Naive thymus-derived CD8-positive, alpha-beta T cell (primary cell): ENCODE results near the gene TNFRSF1A. TPM values are rescaled to one million over a fixed set of nuclear protein-coding genes. Genes with fewer than 3 reads are reported as not detected.
A peak's percentile ranks its signal among the peaks of the same experiment; 100 is the strongest.

Experiments
- ATAC-seq, 2 donors: fragments of 150-1000 bp; cut with Tn5 transposase in 1 of 2; sonication (Bioruptor Pico), chemical (Tn5 transposase) in 1 of 2; 1 replicate in 1 of 2; 2 replicates in 1 of 2; pipeline ENCODE4 v1.10.0; 2021; ENCODE audit warnings: mild to moderate bottlenecking in 2 of 2, moderate library complexity in 2 of 2
- POLR2A ChIA-PET: fragments of 350-600 bp; sonication (Branson Sonifier 250); formaldehyde crosslinking; loops from one replicate; lab custom pipeline; 2021; ENCODE audit warnings: antibody characterized with exemption; lab: Charles Lee
- DNase-seq, 10 donors: peaks; one replicate each; pipeline versions ENCODE4 v3.0.0 to v3.0.0-alpha.2; 2020 to 2022
- H3K27ac Mint-ChIP-seq, 10 donors: one replicate each; pipeline ENCODE4 v1.8.0; 2020 to 2022; ENCODE audit warnings: mild to moderate bottlenecking in 10 of 10, mixed read lengths in 10 of 10, moderate library complexity in 4 of 10, inconsistent platforms in 1 of 10
- H3K27me3 Mint-ChIP-seq, 5 donors: one replicate each; pipeline ENCODE4 v1.8.0; 2021 to 2022; ENCODE audit warnings: mixed read lengths in 5 of 5
- H3K36me3 Mint-ChIP-seq, 3 donors: one replicate each; pipeline ENCODE4 v1.8.0; 2020 to 2022; ENCODE audit warnings: mixed read lengths in 3 of 3, mild to moderate bottlenecking in 2 of 3, inconsistent platforms in 1 of 3
- H3K4me1 Mint-ChIP-seq, 4 donors: one replicate each; pipeline ENCODE4 v1.8.0; 2021 to 2022; ENCODE audit warnings: mixed read lengths in 4 of 4
- H3K4me3 Mint-ChIP-seq, 10 donors: one replicate each; pipeline ENCODE4 v1.8.0; 2020 to 2022; ENCODE audit warnings: mild to moderate bottlenecking in 10 of 10, mixed read lengths in 10 of 10, moderate library complexity in 6 of 10, inconsistent platforms in 1 of 10
- H3K9me3 Mint-ChIP-seq, 9 donors: one replicate each; pipeline ENCODE4 v1.8.0; 2020 to 2022; ENCODE audit warnings: mixed read lengths in 9 of 9, mild to moderate bottlenecking in 3 of 9, inconsistent platforms in 1 of 9, moderate library complexity in 1 of 9
- polyA plus RNA-seq, 3 donors: library from polyadenylated mRNA; unstranded; fragments of 300-500 nt; fragmentation: Illumina TruSeq; gene quantifications; one replicate each; pipeline ENCODE4 v1.2.3, GENCODE V29; 2021
- total RNA-seq, 8 experiments: library from RNA in 2 of 8; stranded (reverse) in 2 of 8; gene quantifications; one replicate each; pipeline ENCODE4 v1.2.3 and lab custom pipeline; 2021 to 2026

The TNFRSF1A gene
- total RNA-seq = 10 to 100 TPM; 91.7 to 97.6 TPM
- polyA plus RNA-seq = 10 to 100 TPM; 19.5 to 43.7 (median 31.1) TPM
- total RNA-seq (lab: John Stamatoyannopoulos, UW) = 14.8 to 43.9 (median 24.0) reads per million in 6 experiments

DNA sequence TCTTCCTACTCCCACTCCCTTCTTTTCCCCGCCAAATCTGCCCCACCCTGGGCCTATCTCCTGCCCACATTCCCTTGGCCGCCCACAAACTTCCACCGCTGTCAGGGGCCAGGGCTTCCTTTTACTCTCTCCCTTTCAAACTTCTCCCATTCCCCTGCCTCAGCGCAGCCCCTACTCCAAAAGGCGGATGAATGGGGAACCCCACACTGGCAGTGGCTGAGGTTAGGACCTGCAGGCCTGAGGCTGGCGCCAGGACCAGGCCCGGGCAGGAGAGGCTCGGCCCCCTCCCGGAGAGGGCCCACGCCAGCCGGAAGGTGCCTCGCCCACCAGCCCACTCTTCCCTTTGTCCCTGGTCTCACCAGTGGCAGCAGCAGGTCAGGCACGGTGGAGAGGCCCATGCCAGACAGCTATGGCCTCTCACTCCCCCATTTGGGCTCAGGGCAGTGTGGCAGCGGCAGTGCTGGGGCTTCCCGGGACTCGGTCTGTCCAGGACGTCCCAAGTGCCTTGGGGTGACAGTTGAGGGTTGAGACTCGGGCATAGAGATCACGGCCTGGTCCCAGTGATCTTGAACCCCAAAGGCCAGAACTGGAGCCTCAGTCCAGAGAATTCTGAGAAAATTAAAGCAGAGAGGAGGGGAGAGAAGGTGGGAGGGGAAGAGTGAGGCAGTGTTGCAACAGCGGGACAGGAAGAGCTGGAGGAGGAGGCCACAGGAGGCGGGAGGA, at the start of gene TNFRSF1A:
TNFRSF1A (minus strand) TSS at position 660 of the 723 bp plus-strand sequence; CDS start at position 398, 262 bp downstream.
- peaks cover 0 to 2% (median 0%) of the 10 kb centered on the region in 3 donors for H3K36me3 Mint-ChIP-seq
- peaks cover 0 to 3% (median 0%) of the 10 kb centered on the region in 5 donors for H3K27me3 Mint-ChIP-seq
- H3K4me1 Mint-ChIP-seq = peaks cover 29 to 47% (median 45%) of the 10 kb centered on the region in 4 donors
- no peak within 1 kb of the TSS for H3K4me3 Mint-ChIP-seq
- H3K9me3 Mint-ChIP-seq = no peaks in the 10 kb centered on the region
- peak within 1 kb of the TSS in 1 of 10 donors; percentile 95 for H3K27ac Mint-ChIP-seq
- POLR2A ChIA-PET = interaction anchor here (0.9 to 17.3 kb wide), 8 partner anchors 9 to 153 kb away, joined by 3 to 358 read pairs (median 5); no protein-coding TSS in a partner anchor
- DNase-seq (peak in 5 of 10 donors; percentile 30 to 62 (median 52)), ATAC-seq (peak; percentile 39 to 49)

DNA sequence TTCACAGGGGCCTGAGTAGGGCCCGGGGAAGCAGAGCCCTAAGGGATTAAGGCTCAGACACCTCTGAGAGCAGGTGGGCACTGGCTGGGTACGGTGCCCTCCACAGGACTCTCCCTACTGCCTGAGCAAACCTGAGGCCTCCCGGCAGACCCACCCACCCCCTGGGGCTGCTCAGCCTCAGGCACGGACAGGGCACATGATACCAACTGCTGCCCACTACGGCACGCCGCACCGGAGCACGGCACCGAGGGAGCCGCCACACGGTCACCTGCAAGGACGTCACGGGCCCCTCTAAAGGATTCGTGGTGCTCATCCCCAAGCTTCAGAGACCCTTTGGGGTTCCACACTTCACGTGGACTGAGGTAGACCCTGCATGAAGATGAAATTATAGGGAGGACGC, 49.1 kb upstream of the TNFRSF1A start:
- Mint-ChIP-seq H3K27ac (peak overlapping the region in 1 of 10 donors; percentile 34), H3K4me1 (peaks cover 0 to 5% (median under 1%) of the 10 kb centered on the region in 4 donors), H3K9me3 (no peaks in the 10 kb centered on the region), H3K27me3 (peaks cover 0 to 2% (median 0%) of the 10 kb centered on the region in 5 donors), H3K36me3 (peaks cover 0 to 2% (median 0%) of the 10 kb centered on the region in 3 donors), H3K4me3 (no peak overlapping the region)
- DNase-seq (no peak), ATAC-seq (no peak)
- POLR2A ChIA-PET = no interaction called here

DNA sequence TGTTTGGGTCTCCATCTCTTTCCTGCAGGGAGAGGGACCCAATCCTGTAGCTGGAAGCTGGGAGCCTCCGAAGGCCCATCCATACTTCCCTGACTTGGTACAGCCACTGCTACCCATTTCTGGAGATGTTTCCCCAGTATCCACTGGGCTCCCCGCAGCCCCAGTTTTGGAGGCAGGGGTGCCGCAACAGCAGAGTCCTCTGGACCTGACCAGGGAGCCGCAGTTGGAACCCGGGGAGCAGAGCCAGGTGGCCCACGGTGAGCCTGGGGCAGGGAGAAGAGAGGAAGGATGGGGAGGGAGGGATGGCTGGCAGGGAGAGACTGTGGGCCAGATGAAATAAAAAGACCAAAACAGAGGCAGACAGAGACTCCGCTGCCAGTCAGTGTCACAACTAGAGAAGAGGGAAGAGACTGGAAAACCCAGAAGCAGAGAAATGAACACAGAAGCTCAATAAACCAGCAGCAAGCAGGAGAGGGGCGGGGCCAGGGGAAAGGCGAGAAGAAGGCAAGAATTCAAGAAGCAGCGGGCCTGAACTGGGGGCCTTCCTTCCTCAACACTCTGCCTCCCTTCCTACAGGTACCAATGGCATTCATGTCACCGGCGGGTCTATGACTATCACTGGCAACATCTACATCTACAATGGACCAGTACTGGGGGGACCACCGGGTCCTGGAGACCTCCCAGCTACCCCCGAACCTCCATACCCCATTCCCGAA, 48.4 kb upstream of the TNFRSF1A start:
- Mint-ChIP-seq H3K4me1 (peaks cover 0 to 5% (median under 1%) of the 10 kb centered on the region in 4 donors), H3K36me3 (peaks cover 0 to 2% (median 0%) of the 10 kb centered on the region in 3 donors), H3K9me3 (no peaks in the 10 kb centered on the region), H3K27ac (peak overlapping the region in 2 of 10 donors; percentile 34 to 53), H3K4me3 (no peak overlapping the region), H3K27me3 (peaks cover 0 to 2% (median 0%) of the 10 kb centered on the region in 5 donors)
- POLR2A ChIA-PET = no interaction called here
- DNase-seq (no peak), ATAC-seq (no peak)

DNA sequence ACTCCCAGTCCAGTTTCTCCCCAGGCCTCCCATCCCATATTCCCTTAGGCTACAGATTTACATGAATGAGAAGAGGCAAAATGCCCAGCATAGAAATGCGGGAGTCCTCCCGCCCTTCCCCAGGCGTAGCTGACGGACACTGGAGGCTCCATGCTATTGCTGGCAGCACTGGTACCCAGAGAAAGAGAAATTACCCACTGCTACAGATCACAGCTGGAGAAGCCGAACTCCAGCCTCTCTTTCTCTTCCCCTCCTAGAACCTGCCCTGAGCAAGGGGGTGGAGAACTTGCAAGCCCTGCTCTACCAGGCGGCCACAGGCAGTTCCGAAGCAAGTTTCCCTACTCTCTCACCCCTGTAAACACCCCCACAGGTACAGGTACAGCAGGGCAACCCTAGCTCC, 45.7 kb upstream of the TNFRSF1A start:
- peaks cover 6 to 11% (median 8%) of the 10 kb centered on the region in 4 donors for H3K4me1 Mint-ChIP-seq
- no peak for ATAC-seq
- peak overlapping the region in 1 of 10 donors; percentile 10 for H3K27ac Mint-ChIP-seq
- DNase-seq = no peak
- peaks cover 2 to 8% (median 5%) of the 10 kb centered on the region in 5 donors for H3K27me3 Mint-ChIP-seq
- H3K4me3 Mint-ChIP-seq = no peak overlapping the region
- POLR2A ChIA-PET = no interaction called here
- H3K36me3 Mint-ChIP-seq = peaks cover 0 to 4% (median 0%) of the 10 kb centered on the region in 3 donors
- no peaks in the 10 kb centered on the region for H3K9me3 Mint-ChIP-seq

DNA sequence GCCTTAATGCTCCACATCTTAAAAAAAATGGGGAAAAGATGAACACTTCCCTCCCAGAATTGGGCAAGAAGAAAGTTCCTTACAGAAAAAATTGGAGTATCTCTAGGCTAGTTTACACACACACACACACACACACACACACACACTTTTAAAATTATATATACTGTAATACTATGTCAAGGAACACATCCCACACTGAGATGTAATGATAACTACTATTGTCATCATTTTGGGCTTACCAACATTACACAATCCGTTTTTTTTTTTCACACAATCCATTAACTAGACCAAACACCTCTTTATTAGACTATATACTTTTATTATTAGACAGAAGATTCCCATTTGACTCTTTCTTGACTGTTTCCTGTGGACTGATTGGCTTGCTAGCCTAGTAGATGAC, 44.6 kb upstream of the TNFRSF1A start:
- Mint-ChIP-seq H3K9me3 (no peaks in the 10 kb centered on the region), H3K4me1 (peaks cover 6 to 11% (median 8%) of the 10 kb centered on the region in 4 donors), H3K36me3 (peaks cover 0 to 4% (median 0%) of the 10 kb centered on the region in 3 donors), H3K27me3 (peaks cover 3 to 11% (median 9%) of the 10 kb centered on the region in 5 donors), H3K4me3 (no peak overlapping the region), H3K27ac (peak overlapping the region in 2 of 10 donors; percentile 32 to 43)
- ATAC-seq (no peak), DNase-seq (no peak)
- POLR2A ChIA-PET = no interaction called here

DNA sequence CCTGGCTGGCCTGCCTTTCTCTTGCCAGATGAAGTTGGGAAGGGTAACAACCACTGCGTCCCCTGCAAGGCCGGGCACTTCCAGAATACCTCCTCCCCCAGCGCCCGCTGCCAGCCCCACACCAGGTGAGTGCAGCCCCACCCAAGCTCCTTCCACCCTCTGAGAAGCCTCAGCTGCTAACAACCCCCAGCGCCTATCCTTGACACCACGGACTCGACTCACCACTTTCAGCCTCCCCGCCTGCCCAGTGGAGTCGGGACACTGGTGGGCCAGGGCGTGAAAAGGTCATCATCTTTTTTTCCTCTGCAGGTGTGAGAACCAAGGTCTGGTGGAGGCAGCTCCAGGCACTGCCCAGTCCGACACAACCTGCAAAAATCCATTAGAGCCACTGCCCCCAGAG, 44.2 kb upstream of the TNFRSF1A start:
- no peak for ATAC-seq
- peaks cover 6 to 11% (median 8%) of the 10 kb centered on the region in 4 donors for H3K4me1 Mint-ChIP-seq

DNA sequence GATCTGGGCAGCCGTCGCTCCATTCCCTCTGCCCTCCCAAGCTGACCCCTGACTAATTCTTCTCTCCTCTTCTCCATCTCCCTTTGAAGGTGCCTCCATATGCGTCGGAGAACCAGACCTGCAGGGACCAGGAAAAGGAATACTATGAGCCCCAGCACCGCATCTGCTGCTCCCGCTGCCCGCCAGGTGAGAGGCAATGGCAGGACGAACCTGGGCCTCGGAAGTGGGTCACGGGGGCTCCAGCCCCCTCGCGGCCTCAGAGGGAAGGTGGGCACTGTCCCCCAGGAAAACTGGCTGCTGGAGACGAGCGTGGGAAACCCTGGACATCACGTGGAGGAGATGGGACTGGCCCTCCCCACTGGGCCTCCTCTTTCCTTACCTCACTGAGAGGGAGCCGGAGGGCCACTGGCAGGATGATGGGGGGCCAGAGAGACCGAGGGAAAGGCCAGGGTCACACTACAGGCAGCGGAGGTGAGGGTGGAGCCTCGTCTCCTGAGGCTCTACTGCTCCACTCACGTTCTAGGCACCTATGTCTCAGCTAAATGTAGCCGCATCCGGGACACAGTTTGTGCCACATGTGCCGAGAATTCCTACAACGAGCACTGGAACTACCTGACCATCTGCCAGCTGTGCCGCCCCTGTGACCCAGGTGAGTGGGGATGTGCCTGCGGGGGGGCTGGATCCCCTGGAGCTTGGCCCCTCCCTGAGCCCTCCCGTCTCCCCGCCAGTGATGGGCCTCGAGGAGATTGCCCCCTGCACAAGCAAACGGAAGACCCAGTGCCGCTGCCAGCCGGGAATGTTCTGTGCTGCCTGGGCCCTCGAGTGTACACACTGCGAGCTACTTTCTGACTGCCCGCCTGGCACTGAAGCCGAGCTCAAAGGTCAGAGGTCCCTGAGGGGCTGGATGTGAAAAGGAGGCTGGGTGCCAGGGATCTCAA, 42.9 kb upstream of the TNFRSF1A start:
- ATAC-seq = no peak
- POLR2A ChIA-PET = interaction anchor here (0.7 to 2.7 kb wide), 4 partner anchors 39 to 86 kb away, joined by 3 to 12 read pairs (median 3); partner anchors contain the start of gene VAMP1
- no peaks in the 10 kb centered on the region for H3K9me3 Mint-ChIP-seq
- peak overlapping the region in 5 of 10 donors; percentile 22 to 74 (median 44) for H3K4me3 Mint-ChIP-seq
- no peak for DNase-seq
- H3K4me1 Mint-ChIP-seq = peaks cover 6 to 13% (median 9%) of the 10 kb centered on the region in 4 donors
- peaks cover 0 to 4% (median 0%) of the 10 kb centered on the region in 3 donors for H3K36me3 Mint-ChIP-seq
- H3K27me3 Mint-ChIP-seq = peaks cover 6 to 17% (median 9%) of the 10 kb centered on the region in 5 donors
- H3K27ac Mint-ChIP-seq = peak overlapping the region in 2 of 10 donors; percentile 37 to 49

More for the DNA sequence above, 44.2 kb upstream of the TNFRSF1A start:
- Mint-ChIP-seq H3K36me3 (peaks cover 0 to 4% (median 0%) of the 10 kb centered on the region in 3 donors), H3K9me3 (no peaks in the 10 kb centered on the region), H3K4me3 (peak overlapping the region in 1 of 10 donors; percentile 10), H3K27me3 (peaks cover 4 to 14% (median 9%) of the 10 kb centered on the region in 5 donors), H3K27ac (peak overlapping the region in 2 of 10 donors; percentile 32 to 43)
- POLR2A ChIA-PET = no interaction called here
- no peak for DNase-seq

DNA sequence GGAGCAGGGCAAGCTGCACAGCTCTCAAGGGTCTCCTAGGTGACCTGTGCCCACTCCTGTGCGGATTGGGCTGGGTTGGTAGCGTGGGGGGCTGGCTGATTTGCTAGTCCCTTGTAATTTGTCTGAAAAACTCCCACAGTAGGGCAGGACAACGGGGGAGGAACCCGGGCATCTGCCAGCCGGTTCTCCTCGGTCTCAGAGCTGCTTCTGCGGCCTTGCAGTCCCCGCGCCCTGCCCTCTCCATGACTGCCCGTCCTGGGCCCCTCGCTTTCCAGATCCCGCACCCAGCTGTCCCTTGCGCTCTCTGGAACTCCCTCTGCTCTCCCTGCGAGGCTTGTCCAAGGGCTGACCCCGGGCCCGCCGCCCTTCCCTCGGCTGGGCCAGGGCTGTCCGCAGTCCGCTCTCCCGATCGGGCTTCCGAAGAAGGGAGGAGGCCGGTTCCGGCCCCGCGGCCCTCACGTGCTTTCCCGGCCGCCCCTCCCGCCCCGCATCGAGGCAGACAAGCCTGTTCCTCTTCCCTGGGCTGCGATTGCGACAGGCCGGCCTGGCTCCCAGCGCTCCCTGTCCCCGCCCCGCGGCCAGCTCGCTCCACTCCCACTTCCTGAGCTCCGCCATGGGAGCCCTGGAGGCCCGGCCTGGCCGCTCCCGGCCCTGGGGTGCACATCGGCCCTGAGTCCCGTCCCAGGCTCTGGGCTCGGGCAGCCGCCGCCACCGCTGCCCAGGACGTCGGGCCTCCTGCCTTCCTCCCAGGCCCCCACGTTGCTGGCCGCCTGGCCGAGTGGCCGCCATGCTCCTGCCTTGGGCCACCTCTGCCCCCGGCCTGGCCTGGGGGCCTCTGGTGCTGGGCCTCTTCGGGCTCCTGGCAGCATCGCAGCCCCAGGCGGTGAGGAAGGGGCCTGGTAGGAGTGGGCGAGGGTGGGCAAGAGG, 42.0 kb upstream of the TNFRSF1A start, which contains the start of gene LTBR:
LTBR (plus strand) TSS at position 591 of the 927 bp plus-strand sequence; CDS start at position 788, 197 bp downstream.
- peak; percentile 10 to 71 for ATAC-seq
- DNase-seq = peak in 2 of 10 donors; percentile 9 to 18
- H3K27me3 Mint-ChIP-seq = peaks cover 6 to 17% (median 9%) of the 10 kb centered on the region in 5 donors
- POLR2A ChIA-PET = interaction anchor here (2.7 kb wide), 1 partner anchor 49 kb away, joined by 12 read pairs; no protein-coding TSS in a partner anchor
- no peaks in the 10 kb centered on the region for H3K9me3 Mint-ChIP-seq
- peaks cover 0 to 4% (median 0%) of the 10 kb centered on the region in 3 donors for H3K36me3 Mint-ChIP-seq
- H3K4me1 Mint-ChIP-seq = peaks cover 6 to 13% (median 9%) of the 10 kb centered on the region in 4 donors
- H3K27ac Mint-ChIP-seq = peak within 1 kb of the TSS in 5 of 10 donors; percentile 37 to 83 (median 71)
- peak within 1 kb of the TSS; percentile 9 to 77 (median 52) for H3K4me3 Mint-ChIP-seq

DNA sequence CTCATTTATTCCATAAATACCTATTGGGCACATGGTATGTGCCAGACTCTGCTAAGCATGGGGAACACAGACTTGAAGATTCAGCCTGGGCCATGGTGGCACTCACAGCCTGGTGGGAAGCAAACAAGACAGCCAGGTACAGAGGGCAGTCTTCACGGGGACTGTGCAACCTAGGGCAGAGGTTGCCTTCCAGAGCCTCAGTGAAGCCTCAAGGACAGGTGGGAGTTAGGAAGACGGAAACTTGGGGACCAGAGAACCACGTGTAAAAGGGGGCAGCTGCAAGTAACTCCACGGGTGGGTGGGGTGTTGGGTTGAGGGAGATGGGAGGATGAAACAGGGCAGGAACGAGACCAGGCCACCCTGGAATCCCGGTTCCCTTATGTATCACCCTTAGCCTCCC, 41.1 kb upstream of the TNFRSF1A start:
- Mint-ChIP-seq H3K4me3 (peak overlapping the region in 7 of 10 donors; percentile 9 to 77 (median 60)), H3K27ac (peak overlapping the region in 3 of 10 donors; percentile 71 to 83 (median 72)), H3K27me3 (peaks cover 6 to 17% (median 9%) of the 10 kb centered on the region in 5 donors), H3K9me3 (no peaks in the 10 kb centered on the region), H3K4me1 (peaks cover 6 to 10% (median 7%) of the 10 kb centered on the region in 4 donors), H3K36me3 (peaks cover 0 to 4% (median 0%) of the 10 kb centered on the region in 3 donors)
- POLR2A ChIA-PET = interaction anchor here (2.7 kb wide), 1 partner anchor 48 kb away, joined by 12 read pairs; no protein-coding TSS in a partner anchor
- DNase-seq (no peak), ATAC-seq (no peak)

DNA sequence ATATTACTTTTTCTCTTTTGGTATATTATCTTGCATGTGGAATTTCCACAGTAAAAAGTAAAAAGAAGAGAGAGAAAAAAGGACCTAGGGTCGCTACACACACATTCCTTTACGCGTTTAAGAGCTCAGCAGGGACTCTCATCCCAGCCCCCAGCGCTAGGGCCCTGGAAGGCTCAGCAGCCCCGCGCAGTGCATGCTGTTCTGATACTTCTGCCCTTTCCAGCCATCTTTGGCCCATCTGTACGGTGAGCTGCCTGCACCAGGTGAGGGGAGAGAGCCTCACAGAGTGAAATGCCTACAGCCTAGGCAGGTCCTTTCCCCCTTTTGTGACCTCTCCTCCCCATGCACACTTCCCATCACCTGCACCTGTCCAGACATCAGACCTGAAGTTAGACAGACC, 40.5 kb upstream of the TNFRSF1A start:
- no peak for DNase-seq
- Mint-ChIP-seq H3K27ac (no peak overlapping the region), H3K27me3 (peaks cover 6 to 17% (median 9%) of the 10 kb centered on the region in 5 donors), H3K36me3 (peaks cover 0 to 4% (median 0%) of the 10 kb centered on the region in 3 donors), H3K9me3 (no peaks in the 10 kb centered on the region), H3K4me1 (peaks cover 10 to 14% (median 12%) of the 10 kb centered on the region in 4 donors), H3K4me3 (no peak overlapping the region)
- POLR2A ChIA-PET = interaction anchor here (2.7 kb wide), 1 partner anchor 48 kb away, joined by 12 read pairs; no protein-coding TSS in a partner anchor
- no peak for ATAC-seq
